RWPE1 (cell line): ENCODE measurements around the gene SLC4A4.
A peak's percentile ranks its signal among the peaks of the same experiment; 100 is the strongest.

Experiments used
- CTCF ChIA-PET: fragments of 350-600 bp; sonication (Branson Sonifier 250); formaldehyde crosslinking; extraction: SDS; loops from one replicate; lab custom pipeline; 2021; lab: Yijun Ruan, JAX
- POLR2A ChIA-PET: fragments of 400-600 bp; formaldehyde crosslinking; extraction: SDS; loops from one replicate; lab custom pipeline; 2020; ENCODE audit warnings: antibody characterized with exemption; ENCODE audit not compliant: low non-redundant PET; lab: Yijun Ruan, JAX
- DNase-seq: peaks from one replicate; pipeline ENCODE4 v3.0.0; 2012; ENCODE audit warnings: low spot score
- H3K27ac ChIP-seq: fragments of 450-650 bp; 2 replicates; pipeline ENCODE4 v1.5.1; 2017
- TF ChIP-seq, protein P1 (sequence below): fragments of 450-650 bp; conservative IDR thresholded peaks from 2 replicates; pipeline ENCODE4 v1.5.1; 2017; ENCODE audit warnings: low read depth, mild to moderate bottlenecking

Gene SLC4A4

DNA sequence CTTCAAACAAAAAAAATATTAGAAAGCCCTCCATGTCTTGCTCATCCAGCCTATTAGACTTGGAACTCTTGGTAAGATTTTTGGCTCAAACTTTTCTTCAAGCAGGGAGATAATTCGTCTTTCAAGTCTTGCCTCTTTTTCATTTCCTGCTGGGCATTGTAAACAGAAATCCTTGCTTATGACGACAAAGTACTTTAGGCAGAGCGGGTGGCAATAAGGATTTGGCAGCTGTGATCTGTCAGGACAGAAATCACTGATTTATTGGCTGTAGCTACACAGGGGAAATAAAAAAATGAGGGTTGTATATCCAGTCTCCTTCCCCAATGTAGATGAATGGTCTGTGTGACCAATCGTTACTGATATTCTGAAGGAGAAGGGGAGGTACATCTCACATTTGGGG lies 121.6 kb downstream of the SLC4A4 start:
- DNase-seq = no peak
- TF ChIP-seq, protein P1, sequence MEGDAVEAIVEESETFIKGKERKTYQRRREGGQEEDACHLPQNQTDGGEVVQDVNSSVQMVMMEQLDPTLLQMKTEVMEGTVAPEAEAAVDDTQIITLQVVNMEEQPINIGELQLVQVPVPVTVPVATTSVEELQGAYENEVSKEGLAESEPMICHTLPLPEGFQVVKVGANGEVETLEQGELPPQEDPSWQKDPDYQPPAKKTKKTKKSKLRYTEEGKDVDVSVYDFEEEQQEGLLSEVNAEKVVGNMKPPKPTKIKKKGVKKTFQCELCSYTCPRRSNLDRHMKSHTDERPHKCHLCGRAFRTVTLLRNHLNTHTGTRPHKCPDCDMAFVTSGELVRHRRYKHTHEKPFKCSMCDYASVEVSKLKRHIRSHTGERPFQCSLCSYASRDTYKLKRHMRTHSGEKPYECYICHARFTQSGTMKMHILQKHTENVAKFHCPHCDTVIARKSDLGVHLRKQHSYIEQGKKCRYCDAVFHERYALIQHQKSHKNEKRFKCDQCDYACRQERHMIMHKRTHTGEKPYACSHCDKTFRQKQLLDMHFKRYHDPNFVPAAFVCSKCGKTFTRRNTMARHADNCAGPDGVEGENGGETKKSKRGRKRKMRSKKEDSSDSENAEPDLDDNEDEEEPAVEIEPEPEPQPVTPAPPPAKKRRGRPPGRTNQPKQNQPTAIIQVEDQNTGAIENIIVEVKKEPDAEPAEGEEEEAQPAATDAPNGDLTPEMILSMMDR = no peak
- ChIA-PET POLR2A (no interaction called here), CTCF (no interaction called here)
- H3K27ac ChIP-seq = no peak overlapping the region

DNA sequence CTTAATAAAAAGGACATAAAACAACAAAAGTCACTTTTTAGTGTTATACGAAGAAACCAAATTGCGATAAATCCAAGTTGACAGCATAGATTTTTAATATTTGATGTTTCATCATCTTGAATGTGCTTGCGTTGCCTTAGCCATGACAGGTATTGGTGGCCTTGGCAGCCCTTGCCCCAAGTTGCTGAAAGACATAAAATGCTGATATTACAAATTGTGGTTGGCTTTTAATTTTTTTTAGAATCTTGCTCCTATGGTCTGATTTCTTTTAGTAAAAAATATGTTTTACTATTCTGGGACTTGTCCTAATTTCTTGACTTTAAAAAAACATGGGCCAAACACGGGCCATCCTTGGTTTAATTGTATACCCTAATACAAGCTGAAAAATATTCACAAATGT lies 122.6 kb downstream of the SLC4A4 start:
- ChIA-PET POLR2A (no interaction called here), CTCF (no interaction called here)
- TF ChIP-seq, protein P1 = no peak
- H3K27ac ChIP-seq = no peak overlapping the region
- no peak for DNase-seq

DNA sequence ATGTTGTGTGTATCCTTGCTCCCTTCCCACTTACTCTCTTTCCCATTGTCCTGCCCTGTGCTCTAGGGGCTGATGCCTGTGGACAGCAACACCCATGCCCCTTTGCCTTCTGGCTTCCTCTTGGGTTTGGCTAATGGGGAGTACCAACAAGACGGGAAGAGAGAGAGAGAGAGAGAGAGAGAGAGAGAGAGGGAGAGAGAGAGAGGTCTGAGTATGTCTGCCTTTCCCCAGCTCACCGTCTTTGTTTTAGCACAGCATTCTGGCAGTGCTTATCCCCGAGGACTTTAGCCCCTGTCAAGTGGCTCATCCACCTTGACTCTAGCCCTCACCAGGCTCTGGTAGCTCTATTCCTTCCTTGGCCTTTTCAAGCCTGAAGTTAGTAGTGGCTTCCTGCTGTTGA lies 128.0 kb downstream of the SLC4A4 start:
- TF ChIP-seq, protein P1 = no peak
- H3K27ac ChIP-seq = no peak overlapping the region
- DNase-seq = no peak
- ChIA-PET CTCF (no interaction called here), POLR2A (no interaction called here)

DNA sequence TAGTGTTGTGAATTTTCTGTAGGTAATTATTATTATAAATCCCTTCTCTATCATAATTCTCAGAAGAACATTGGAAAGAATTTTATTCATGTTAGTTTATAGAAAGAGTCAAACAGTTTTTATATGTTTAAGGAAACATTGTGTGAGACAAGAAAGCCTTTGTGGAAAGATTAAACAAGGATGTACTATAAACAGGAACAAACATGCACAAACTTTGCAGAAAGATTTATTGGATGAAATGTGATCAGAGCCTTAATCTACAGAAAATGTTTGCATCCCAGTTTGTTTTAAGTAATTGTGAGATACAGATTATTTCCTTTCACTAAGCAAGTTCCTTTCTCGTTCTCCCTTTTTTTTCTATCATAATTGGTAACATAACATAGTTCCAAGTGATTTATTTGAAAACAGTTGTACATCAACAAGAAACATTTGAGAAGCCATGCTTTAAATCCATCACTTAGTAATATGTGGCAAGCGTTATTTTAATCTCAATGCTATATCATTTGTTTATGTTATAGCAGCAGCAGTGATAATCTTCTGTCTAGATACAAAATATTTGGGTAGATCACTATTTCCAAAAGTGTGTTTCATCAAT lies 129.4 kb downstream of the SLC4A4 start:
- H3K27ac ChIP-seq = no peak overlapping the region
- DNase-seq = no peak
- TF ChIP-seq, protein P1 = no peak
- ChIA-PET POLR2A (no interaction called here), CTCF (no interaction called here)

DNA sequence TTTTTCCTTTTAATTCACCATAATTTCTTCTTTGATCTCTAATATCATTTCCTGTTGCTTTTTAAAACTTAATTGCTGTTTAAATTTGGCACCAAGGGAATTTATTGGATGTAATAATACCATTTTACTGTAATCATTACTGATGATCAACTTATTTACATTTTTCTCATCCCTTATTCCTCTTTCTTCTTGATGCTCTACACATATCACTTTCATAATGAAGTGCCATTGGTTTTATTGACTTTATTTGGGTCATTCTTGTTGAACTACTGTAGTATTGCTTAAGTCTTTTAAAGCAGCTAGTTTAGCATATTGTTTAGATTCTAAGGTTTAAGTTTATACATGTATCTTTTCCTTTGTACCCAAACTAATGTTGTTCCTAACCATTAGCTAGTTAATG lies 130.7 kb downstream of the SLC4A4 start:
- H3K27ac ChIP-seq = no peak overlapping the region
- DNase-seq = no peak
- CTCF ChIA-PET = no interaction called here
- TF ChIP-seq, protein P1 = no peak
- POLR2A ChIA-PET = no interaction called here

DNA sequence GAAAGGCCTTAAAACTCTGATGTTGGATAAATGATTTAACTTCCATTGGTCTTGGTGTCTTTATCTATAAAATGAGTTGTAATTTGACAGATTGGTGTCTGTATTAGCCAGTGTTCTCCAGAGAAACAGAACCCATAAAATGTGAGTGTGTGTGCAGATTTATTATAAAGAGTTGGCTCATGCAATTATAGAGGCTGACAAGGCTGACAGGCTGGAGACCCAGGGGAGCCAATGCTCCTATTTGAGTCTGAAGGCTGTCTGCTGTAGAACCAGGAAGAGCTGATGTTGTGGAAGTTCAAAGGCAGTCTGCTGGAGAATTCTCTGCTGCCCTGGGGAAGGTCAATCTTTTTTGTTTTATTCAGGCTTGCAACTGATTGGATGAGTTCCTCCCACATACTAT lies 131.7 kb downstream of the SLC4A4 start:
- ChIA-PET CTCF (no interaction called here), POLR2A (no interaction called here)
- DNase-seq = no peak
- no peak overlapping the region for H3K27ac ChIP-seq
- TF ChIP-seq, protein P1 = no peak

DNA sequence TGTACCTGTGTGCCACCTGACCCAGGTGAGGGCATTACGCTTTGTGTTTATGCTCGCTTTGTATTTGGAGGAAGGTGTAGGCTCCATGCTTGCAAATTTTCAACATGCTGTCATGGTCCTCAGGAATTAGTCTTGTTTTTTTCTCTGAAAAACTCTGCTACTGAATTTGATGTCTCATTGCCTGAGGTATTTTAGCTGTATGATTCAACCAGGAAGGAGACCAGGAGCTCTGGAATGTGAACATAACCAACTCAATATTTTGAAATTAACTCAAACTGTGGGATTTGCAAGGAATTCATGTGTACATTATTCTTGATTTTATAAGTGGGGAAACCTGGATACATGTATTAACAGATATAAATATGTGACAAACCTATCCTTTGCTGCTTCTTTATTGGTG lies 134.1 kb downstream of the SLC4A4 start:
- ChIA-PET CTCF (no interaction called here), POLR2A (no interaction called here)
- TF ChIP-seq, protein P1 = no peak
- no peak overlapping the region for H3K27ac ChIP-seq
- peak; percentile 5 for DNase-seq
